Stimulated activated CD4-positive, alpha-beta T cell treated with anti-CD3 and anti-CD28 coated beads, Interleukin-4, amount 100 ng/mL, for 48 hours (primary cell): ENCODE data around the gene S100A16.
"Not testable (repeated sequence)": the region's sequence is repeated elsewhere in the genome, so short reads cannot be mapped to it uniquely, and the experiment has no call there.

Source experiments
- DNase-seq, 2 donors: peaks; one replicate each; pipeline ENCODE4 v3.0.0-alpha.2; 2020; ENCODE audit warnings: low read depth in 2 of 2

Gene S100A16

GRCh38 chr1:153612755-153613331 is at the start of gene S100A16:
TSS of gene S100A16 (minus strand) at chr1:153613137. CDS start at chr1:153608151, 4,986 bp downstream.
- no peak for DNase-seq

- DNase-seq: no peak
Measured at GRCh38 chr1:153662269-153662668, 49.3 kb upstream of the S100A16 start.

- no peak for DNase-seq
Measured at GRCh38 chr1:153661111-153661708, 48.3 kb upstream of the S100A16 start.

GRCh38 chr1:153659656-153660055 is 46.7 kb upstream of the S100A16 start:
- no peak for DNase-seq

GRCh38 chr1:153659175-153659534 is 46.2 kb upstream of the S100A16 start:
- no peak for DNase-seq

GRCh38 chr1:153658400-153659174 is 45.6 kb upstream of the S100A16 start, which contains the start of gene SNAPIN:
TSS of gene SNAPIN (plus strand) at chr1:153658703. CDS start at chr1:153658744, 41 bp downstream.
- DNase-seq: peak; percentile 89 to 91

GRCh38 chr1:153655333-153655732 is 42.4 kb upstream of the S100A16 start:
- no peak for DNase-seq

- DNase-seq: no peak
Measured at GRCh38 chr1:153652805-153653500, 40.0 kb upstream of the S100A16 start.

- no peak for DNase-seq
Measured at GRCh38 chr1:153651771-153652170, 38.8 kb upstream of the S100A16 start.

- DNase-seq: no peak
Measured at GRCh38 chr1:153649863-153650235, 36.9 kb upstream of the S100A16 start.

GRCh38 chr1:153649137-153649862 is 36.4 kb upstream of the S100A16 start:
- DNase-seq: no peak

GRCh38 chr1:153648000-153648643 is 35.2 kb upstream of the S100A16 start:
- no peak for DNase-seq

- no peak for DNase-seq
Measured at GRCh38 chr1:153647346-153647714, 34.4 kb upstream of the S100A16 start.

- DNase-seq: no peak
Measured at GRCh38 chr1:153646672-153647345, 33.9 kb upstream of the S100A16 start.

- DNase-seq: no peak
Measured at GRCh38 chr1:153643816-153644215, 30.9 kb upstream of the S100A16 start.

GRCh38 chr1:153643100-153643499 is 30.2 kb upstream of the S100A16 start:
- no peak for DNase-seq

- DNase-seq: no peak
Measured at GRCh38 chr1:153642161-153642560, 29.2 kb upstream of the S100A16 start.

GRCh38 chr1:153640861-153641260 is 27.9 kb upstream of the S100A16 start:
- no peak for DNase-seq

- not testable (repeated sequence) for DNase-seq
Measured at GRCh38 chr1:153640213-153640612, 27.3 kb upstream of the S100A16 start.

- DNase-seq: no peak
Measured at GRCh38 chr1:153639280-153639679, 26.3 kb upstream of the S100A16 start.

GRCh38 chr1:153638261-153638660 is 25.3 kb upstream of the S100A16 start:
- no peak for DNase-seq
